K562 (cell line): ENCODE data around the gene CRTAP. TPM values are rescaled to one million over a fixed set of nuclear protein-coding genes. Genes with fewer than 3 reads are reported as not detected.

ENCODE experiments used
- BCOR ChIP-seq: fragments of 450-650 bp; IDR thresholded peaks from 2 replicates; pipeline ENCODE4 v1.6.1; 2016
- ERF ChIP-seq: fragments of 450-650 bp; formaldehyde crosslinking; IDR thresholded peaks from 2 replicates; pipeline ENCODE4 v1.4.0; 2020; ENCODE audit warnings: mild to moderate bottlenecking, mixed read lengths
- ETV6 ChIP-seq, 3 experiments: fragments of 150-350 bp in 1 of 3; sonication (generic) in 1 of 3; formaldehyde crosslinking in 1 of 3; IDR thresholded peaks; 2 replicates each; pipeline versions ENCODE4 v1.6.1 to v1.8.0; 2014 to 2022; ENCODE audit warnings: borderline replicate concordance in 2 of 3, low read depth in 2 of 3, antibody characterized with exemption in 1 of 3, low read length in 1 of 3, mild to moderate bottlenecking in 1 of 3, missing genetic modification reagents in 1 of 3
- GABPB1 ChIP-seq: sonication (generic); formaldehyde crosslinking; IDR thresholded peaks from 2 replicates; pipeline ENCODE4 v1.8.0; 2022; ENCODE audit warnings: mild to moderate bottlenecking, missing genetic modification reagents
- HCFC1 ChIP-seq: IDR thresholded peaks from 2 replicates; pipeline ENCODE4 v1.6.1; 2012; ENCODE audit warnings: low read depth, low read length, improper control_type of control experiment
- HNRNPLL ChIP-seq: fragments of 200-400 bp; formaldehyde crosslinking; IDR thresholded peaks from 2 replicates; pipeline ENCODE4 v1.6.1; 2017; ENCODE audit warnings: low read length, low read depth, mild to moderate bottlenecking; ENCODE audit not compliant: poor library complexity, severe bottlenecking
- NFIC ChIP-seq: fragments of 450-650 bp; IDR thresholded peaks from 2 replicates; pipeline ENCODE4 v1.6.1; 2017; ENCODE audit warnings: mild to moderate bottlenecking, inconsistent platforms
- NR2C1 ChIP-seq, 2 experiments: fragments of 450-650 bp; IDR thresholded peaks; 2 replicates each; pipeline ENCODE4 v1.6.1; 2017; ENCODE audit warnings: mild to moderate bottlenecking in 2 of 2, antibody characterized with exemption in 1 of 2, inconsistent platforms in 1 of 2, missing compliant biosample characterization in 1 of 2, missing genetic modification characterization in 1 of 2
- PHF8 ChIP-seq: fragments of 200-600 bp; sonication (generic); IDR thresholded peaks from 2 replicates; pipeline ENCODE4 v1.6.1; 2012; ENCODE audit warnings: mixed run types, mild to moderate bottlenecking, inconsistent platforms, low read length, moderate library complexity, borderline replicate concordance
- RBFOX2 ChIP-seq: fragments of 200-400 bp; formaldehyde crosslinking; IDR thresholded peaks from 2 replicates; pipeline ENCODE4 v1.6.1; 2017; ENCODE audit warnings: low read depth, mild to moderate bottlenecking, low read length, moderate library complexity
- RBM22 ChIP-seq: fragments of 200-400 bp; formaldehyde crosslinking; IDR thresholded peaks from 2 replicates; pipeline ENCODE4 v1.6.1; 2018; ENCODE audit warnings: low read length, low read depth; ENCODE audit not compliant: poor library complexity, severe bottlenecking
- SMARCA4 ChIP-seq: fragments of 450-650 bp; IDR thresholded peaks from 2 replicates; pipeline ENCODE4 v1.6.1; 2016
- STAG1 ChIP-seq: sonication (generic); formaldehyde crosslinking; IDR thresholded peaks from 2 replicates; pipeline ENCODE4 v1.5.0; 2020; ENCODE audit warnings: missing genetic modification reagents, borderline replicate concordance
- TBP ChIP-seq: optimal IDR thresholded peaks from 2 replicates; pipeline ENCODE3; 2011; ENCODE audit warnings: low read depth, low read length, improper control_type of control experiment
- TEAD1 ChIP-seq, 2 experiments: fragments of 450-650 bp in 1 of 2; sonication (generic) in 1 of 2; formaldehyde crosslinking; IDR thresholded peaks; 2 replicates each; pipeline versions ENCODE4 v1.4.0 to v1.8.0; 2020 to 2022; ENCODE audit warnings: mild to moderate bottlenecking in 2 of 2, missing genetic modification reagents in 1 of 2
- ZBTB17 ChIP-seq: fragments of 450-650 bp; formaldehyde crosslinking; IDR thresholded peaks from 2 replicates; pipeline ENCODE4 v1.4.0; 2020; ENCODE audit warnings: mild to moderate bottlenecking
- ZNF133 ChIP-seq: fragments of 250-450 bp; sonication (Bioruptor Pico); IDR thresholded peaks from 2 replicates; pipeline ENCODE4 v1.4.0; 2020; ENCODE audit warnings: mild to moderate bottlenecking
- ZNF311 ChIP-seq: fragments of 250-450 bp; sonication (Bioruptor Pico); IDR thresholded peaks from 2 replicates; pipeline ENCODE4 v1.4.0; 2020; ENCODE audit warnings: mild to moderate bottlenecking, moderate library complexity
- ZNF551 ChIP-seq: fragments of 250-450 bp; sonication (Bioruptor Pico); IDR thresholded peaks from 2 replicates; pipeline ENCODE4 v1.5.0; 2021; ENCODE audit warnings: mild to moderate bottlenecking, moderate library complexity
- polyA plus RNA-seq, 8 experiments: library from polyadenylated mRNA; depleted of rRNA in 4 of 8; stranded (reverse) in 5 of 8; unstranded in 3 of 8; fragments of >200 nt; fragmentation: Nextera tagmentation in 2 of 8; fragmentation: Illumina TruSeq in 1 of 8; extraction: Ambion mirVana in 2 of 8; extraction: Trizol in 1 of 8; gene quantifications; 2 replicates each; pipeline versions ENCODE4 v1.2.1 to v1.2.3, GENCODE V29; 2011 to 2014; ENCODE audit warnings: inconsistent platforms in 1 of 8, missing spikeins in 1 of 8
- total RNA-seq, 7 experiments: library from RNA; depleted of rRNA in 6 of 7; stranded (reverse); fragments of >200 nt in 6 of 7; fragmentation: Illumina TruSeq in 2 of 7; extraction: Trizol in 2 of 7; gene quantifications; 2 replicates each; pipeline versions ENCODE4 v1.2.1 to v1.2.3, GENCODE V29; 2011 to 2021; ENCODE audit warnings: low replicate concordance in 1 of 7
- TF ChIP-seq, protein P1 (sequence below): fragments of 450-650 bp; formaldehyde crosslinking; IDR thresholded peaks from 2 replicates; pipeline ENCODE4 v1.4.0; 2020; ENCODE audit warnings: mild to moderate bottlenecking, moderate library complexity
- TF ChIP-seq, protein P2 (sequence below): sonication (generic); formaldehyde crosslinking; IDR thresholded peaks from 2 replicates; pipeline ENCODE4 v1.8.0; 2022; ENCODE audit warnings: missing genetic modification reagents, mild to moderate bottlenecking, moderate library complexity, borderline replicate concordance
- TF ChIP-seq, protein P3 (sequence below): sonication (generic); formaldehyde crosslinking; IDR thresholded peaks from 2 replicates; pipeline ENCODE4 v1.8.1; 2023; ENCODE audit warnings: mild to moderate bottlenecking, missing genetic modification reagents

CRTAP gene
- total and polyA plus RNA-seq, 9 of the 15 experiments (the other 6 are each of a cell fraction or from before 2014, with no cell fraction given), result 10.0 to 121 (median 53.0) TPM

DNA sequence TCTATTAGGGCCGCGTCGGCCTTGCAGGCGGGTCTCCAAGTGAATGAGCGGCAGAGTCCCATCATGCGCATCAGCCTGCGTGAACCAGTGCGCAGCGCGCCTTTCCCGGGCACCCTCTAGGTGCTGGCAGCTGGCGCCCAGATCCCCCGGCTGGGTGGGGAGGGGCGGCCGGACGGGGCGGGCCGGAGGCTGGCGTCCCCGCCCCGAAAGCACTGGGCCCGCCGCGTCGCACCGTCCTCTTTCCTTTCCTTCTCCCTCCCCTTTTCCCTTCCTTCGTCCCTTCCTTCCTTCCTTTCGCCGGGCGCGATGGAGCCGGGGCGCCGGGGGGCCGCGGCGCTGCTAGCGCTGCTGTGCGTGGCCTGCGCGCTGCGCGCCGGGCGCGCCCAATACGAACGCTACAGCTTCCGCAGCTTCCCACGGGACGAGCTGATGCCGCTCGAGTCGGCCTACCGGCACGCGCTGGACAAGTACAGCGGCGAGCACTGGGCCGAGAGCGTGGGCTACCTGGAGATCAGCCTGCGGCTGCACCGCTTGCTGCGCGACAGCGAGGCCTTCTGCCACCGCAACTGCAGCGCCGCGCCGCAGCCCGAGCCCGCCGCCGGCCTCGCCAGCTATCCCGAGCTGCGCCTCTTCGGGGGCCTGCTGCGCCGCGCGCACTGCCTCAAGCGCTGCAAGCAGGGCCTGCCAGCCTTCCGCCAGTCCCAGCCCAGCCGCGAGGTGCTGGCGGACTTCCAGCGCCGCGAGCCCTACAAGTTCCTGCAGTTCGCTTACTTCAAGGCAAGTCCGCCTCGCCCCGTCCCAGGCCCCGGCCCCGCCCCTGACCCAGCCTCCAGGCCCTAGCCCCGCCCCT lies at the start of gene CRTAP (continued):
- TF ChIP-seq PHF8 (peak; percentile 98; the same call in 1 of the 2 replicates), ZNF311 (CRISPR knock-in tag) (peak; percentile 45; the same call in 1 of the 2 replicates), ETV6 (IDR thresholded peaks at IDR 0.05; ENCODE audit: borderline replicate concordance in 1 of 2, low read depth in 2 of 2, low read length in 1 of 2) (no peak), ETV6 (CRISPR knock-in tag; IDR thresholded peaks at IDR 0.05; ENCODE audit: borderline replicate concordance) (0 out of 2 replicates have a peak, but pooled peaks have one; percentile 84), HCFC1 (peak; percentile 40; the same call in 1 of the 2 replicates), NFIC (peak; percentile 97), NR2C1 (IDR thresholded peaks at IDR 0.05) (no peak), NR2C1 (tag; IDR thresholded peaks at IDR 0.05) (no peak), TEAD1 (CRISPR knock-in tag; IDR thresholded peaks at IDR 0.05) (peak; percentile 45 to 60; a peak in 1 of 4 replicates), BCOR (no peak), HNRNPLL (peak; percentile 97), ZNF551 (CRISPR knock-in tag) (no peak), ERF (CRISPR knock-in tag) (peak; percentile 82; the same call in 1 of the 2 replicates), RBM22 (no peak), STAG1 (CRISPR knock-in tag) (peak; percentile 13; the same call in 1 of the 2 replicates), ZBTB17 (CRISPR knock-in tag) (peak; percentile 79), RBFOX2 (peak; percentile 90), SMARCA4 (0 out of 2 replicates have a peak, but pooled peaks have one; percentile 21), GABPB1 (no peak), ZNF133 (CRISPR knock-in tag) (peak; percentile 64; the same call in 1 of the 2 replicates), TBP (peak; percentile 72)
- TF ChIP-seq, protein P1, sequence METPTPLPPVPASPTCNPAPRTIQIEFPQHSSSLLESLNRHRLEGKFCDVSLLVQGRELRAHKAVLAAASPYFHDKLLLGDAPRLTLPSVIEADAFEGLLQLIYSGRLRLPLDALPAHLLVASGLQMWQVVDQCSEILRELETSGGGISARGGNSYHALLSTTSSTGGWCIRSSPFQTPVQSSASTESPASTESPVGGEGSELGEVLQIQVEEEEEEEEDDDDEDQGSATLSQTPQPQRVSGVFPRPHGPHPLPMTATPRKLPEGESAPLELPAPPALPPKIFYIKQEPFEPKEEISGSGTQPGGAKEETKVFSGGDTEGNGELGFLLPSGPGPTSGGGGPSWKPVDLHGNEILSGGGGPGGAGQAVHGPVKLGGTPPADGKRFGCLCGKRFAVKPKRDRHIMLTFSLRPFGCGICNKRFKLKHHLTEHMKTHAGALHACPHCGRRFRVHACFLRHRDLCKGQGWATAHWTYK (CRISPR knock-in tag), result peak; percentile 74; the same call in 1 of the 2 replicates
- TF ChIP-seq, protein P2, sequence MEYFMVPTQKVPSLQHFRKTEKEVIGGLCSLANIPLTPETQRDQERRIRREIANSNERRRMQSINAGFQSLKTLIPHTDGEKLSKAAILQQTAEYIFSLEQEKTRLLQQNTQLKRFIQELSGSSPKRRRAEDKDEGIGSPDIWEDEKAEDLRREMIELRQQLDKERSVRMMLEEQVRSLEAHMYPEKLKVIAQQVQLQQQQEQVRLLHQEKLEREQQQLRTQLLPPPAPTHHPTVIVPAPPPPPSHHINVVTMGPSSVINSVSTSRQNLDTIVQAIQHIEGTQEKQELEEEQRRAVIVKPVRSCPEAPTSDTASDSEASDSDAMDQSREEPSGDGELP (CRISPR knock-in tag), result 0 out of 2 replicates have a peak, but pooled peaks have one; percentile 48
- TF ChIP-seq, protein P3, sequence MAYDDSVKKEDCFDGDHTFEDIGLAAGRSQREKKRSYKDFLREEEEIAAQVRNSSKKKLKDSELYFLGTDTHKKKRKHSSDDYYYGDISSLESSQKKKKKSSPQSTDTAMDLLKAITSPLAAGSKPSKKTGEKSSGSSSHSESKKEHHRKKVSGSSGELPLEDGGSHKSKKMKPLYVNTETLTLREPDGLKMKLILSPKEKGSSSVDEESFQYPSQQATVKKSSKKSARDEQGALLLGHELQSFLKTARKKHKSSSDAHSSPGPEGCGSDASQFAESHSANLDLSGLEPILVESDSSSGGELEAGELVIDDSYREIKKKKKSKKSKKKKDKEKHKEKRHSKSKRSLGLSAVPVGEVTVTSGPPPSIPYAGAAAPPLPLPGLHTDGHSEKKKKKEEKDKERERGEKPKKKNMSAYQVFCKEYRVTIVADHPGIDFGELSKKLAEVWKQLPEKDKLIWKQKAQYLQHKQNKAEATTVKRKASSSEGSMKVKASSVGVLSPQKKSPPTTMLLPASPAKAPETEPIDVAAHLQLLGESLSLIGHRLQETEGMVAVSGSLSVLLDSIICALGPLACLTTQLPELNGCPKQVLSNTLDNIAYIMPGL (CRISPR knock-in tag), result peak; percentile 69; the same call in 1 of the 2 replicates
